ENCODE results near the gene TGM4. TPM values are rescaled to one million over a fixed set of nuclear protein-coding genes. Genes with fewer than 3 reads are reported as not detected.

Gene TGM4
- total RNA-seq, 3 donors from 2014 or later: 0.16 TPM; not detected in 2

GRCh38 chr3:44832965-44833364 is 41.4 kb upstream of the TGM4 start:
- intact Hi-C loops (cut with DNase I; ENCODE audit: low total_unique reads): no loop called here
- no peaks in the 10 kb centered on the region for H3K4me1 ChIP-seq
- no peak for DNase-seq (ENCODE audit: low spot score in 2 of 2)
- H3K27me3 ChIP-seq: no peaks in the 10 kb centered on the region
- no peaks in the 10 kb centered on the region for H3K9me3 ChIP-seq
- no peak overlapping the region for H3K27ac ChIP-seq
- no peaks in the 10 kb centered on the region for H3K36me3 ChIP-seq
- H3K4me3 ChIP-seq: no peak overlapping the region
- TF ChIP-seq POLR2A (IDR thresholded peaks at IDR 0.05): no peak
- no peak for TF ChIP-seq POLR2AphosphoS5 (IDR thresholded peaks at IDR 0.05)
- no peak for TF ChIP-seq CTCF (IDR thresholded peaks at IDR 0.05)

GRCh38 chr3:44833394-44833793 is 41.0 kb upstream of the TGM4 start:
- H3K4me3 ChIP-seq: no peak overlapping the region
- H3K9me3 ChIP-seq: no peaks in the 10 kb centered on the region
- no peak overlapping the region for H3K27ac ChIP-seq
- intact Hi-C loops (cut with DNase I; ENCODE audit: low total_unique reads): no loop called here
- no peaks in the 10 kb centered on the region for H3K27me3 ChIP-seq
- DNase-seq (ENCODE audit: low spot score in 2 of 2): no peak
- TF ChIP-seq POLR2AphosphoS5 (IDR thresholded peaks at IDR 0.05): no peak
- TF ChIP-seq CTCF (IDR thresholded peaks at IDR 0.05): no peak
- TF ChIP-seq POLR2A (IDR thresholded peaks at IDR 0.05): no peak
- H3K4me1 ChIP-seq: no peaks in the 10 kb centered on the region
- no peaks in the 10 kb centered on the region for H3K36me3 ChIP-seq

GRCh38 chr3:44835684-44836083 is 38.7 kb upstream of the TGM4 start:
- H3K4me1 ChIP-seq: no peaks in the 10 kb centered on the region
- no peaks in the 10 kb centered on the region for H3K27me3 ChIP-seq
- no peak for DNase-seq (ENCODE audit: low spot score in 2 of 2)
- H3K27ac ChIP-seq: no peak overlapping the region
- H3K4me3 ChIP-seq: no peak overlapping the region
- TF ChIP-seq CTCF (IDR thresholded peaks at IDR 0.05) (no peak), POLR2A (IDR thresholded peaks at IDR 0.05) (no peak), POLR2AphosphoS5 (IDR thresholded peaks at IDR 0.05) (no peak)
- intact Hi-C loops (cut with DNase I; ENCODE audit: low total_unique reads): no loop called here
- no peaks in the 10 kb centered on the region for H3K9me3 ChIP-seq
- no peaks in the 10 kb centered on the region for H3K36me3 ChIP-seq

- intact Hi-C loops (cut with DNase I; ENCODE audit: low total_unique reads): no loop called here
- H3K4me3 ChIP-seq: no peak overlapping the region
- H3K27me3 ChIP-seq: no peaks in the 10 kb centered on the region
- TF ChIP-seq POLR2AphosphoS5 (IDR thresholded peaks at IDR 0.05) (no peak), POLR2A (IDR thresholded peaks at IDR 0.05) (no peak), CTCF (IDR thresholded peaks at IDR 0.05) (no peak)
- H3K36me3 ChIP-seq: no peaks in the 10 kb centered on the region
- H3K9me3 ChIP-seq: no peaks in the 10 kb centered on the region
- no peak for DNase-seq (ENCODE audit: low spot score in 2 of 2)
- no peak overlapping the region for H3K27ac ChIP-seq
- H3K4me1 ChIP-seq: no peaks in the 10 kb centered on the region
Measured at GRCh38 chr3:44842376-44842775, 32.0 kb upstream of the TGM4 start.

- no peak overlapping the region for H3K4me3 ChIP-seq
- no peaks in the 10 kb centered on the region for H3K27me3 ChIP-seq
- TF ChIP-seq POLR2AphosphoS5 (IDR thresholded peaks at IDR 0.05): no peak
- TF ChIP-seq POLR2A (IDR thresholded peaks at IDR 0.05): no peak
- TF ChIP-seq CTCF (IDR thresholded peaks at IDR 0.05): no peak
- DNase-seq (ENCODE audit: low spot score in 2 of 2): no peak
- no peaks in the 10 kb centered on the region for H3K36me3 ChIP-seq
- H3K4me1 ChIP-seq: no peaks in the 10 kb centered on the region
- H3K27ac ChIP-seq: peak overlapping the region; percentile 28 to 65
- intact Hi-C loops (cut with DNase I; ENCODE audit: low total_unique reads): no loop called here
- no peaks in the 10 kb centered on the region for H3K9me3 ChIP-seq
Measured at GRCh38 chr3:44845528-44846520, 28.6 kb upstream of the TGM4 start.

All from breast epithelium (tissue), 4 donors.